ENCODE measurements around the gene XAB2.
"Not testable (repeated sequence)": the region's sequence is repeated elsewhere in the genome, so short reads cannot be mapped to it uniquely, and the experiment has no call there.

XAB2 gene

DNA sequence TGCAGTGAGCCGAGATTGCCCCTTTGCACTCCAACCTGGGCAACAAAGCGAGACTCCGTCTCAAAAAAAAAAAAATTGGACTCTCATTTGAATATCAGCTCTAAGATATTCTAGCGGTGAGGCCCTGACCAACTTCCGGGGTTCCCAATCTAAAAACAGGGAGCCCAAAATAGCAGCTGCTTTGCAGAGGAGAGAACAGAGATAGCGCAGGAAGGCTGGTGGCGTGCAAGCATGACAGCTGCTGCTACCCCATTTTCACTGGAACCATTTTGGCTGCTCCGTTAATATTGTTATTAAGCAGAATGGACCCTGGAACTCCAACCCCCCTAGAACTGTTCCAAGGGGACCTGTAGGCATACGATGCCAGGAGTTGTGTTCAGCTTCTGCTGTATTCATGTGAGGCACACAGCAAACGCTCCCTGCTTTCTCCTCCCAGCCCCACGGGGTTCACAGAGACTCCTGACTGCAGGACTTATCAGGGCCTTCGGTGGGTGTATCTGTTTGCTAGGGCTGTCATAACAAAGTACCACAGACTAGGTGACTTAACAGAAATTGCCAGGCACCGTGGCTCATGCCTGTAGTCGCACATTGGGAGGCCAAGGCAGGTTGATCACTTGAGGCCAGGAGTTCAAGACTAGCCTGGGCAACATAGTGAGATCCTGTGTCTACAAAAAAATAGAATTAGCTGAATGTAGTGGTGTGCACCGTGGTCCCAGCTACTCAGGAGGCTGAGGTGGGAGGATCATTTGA lies 19.1 kb upstream of the XAB2 start:
- no peak for DNase-seq (ENCODE audit: low read depth)

DNA sequence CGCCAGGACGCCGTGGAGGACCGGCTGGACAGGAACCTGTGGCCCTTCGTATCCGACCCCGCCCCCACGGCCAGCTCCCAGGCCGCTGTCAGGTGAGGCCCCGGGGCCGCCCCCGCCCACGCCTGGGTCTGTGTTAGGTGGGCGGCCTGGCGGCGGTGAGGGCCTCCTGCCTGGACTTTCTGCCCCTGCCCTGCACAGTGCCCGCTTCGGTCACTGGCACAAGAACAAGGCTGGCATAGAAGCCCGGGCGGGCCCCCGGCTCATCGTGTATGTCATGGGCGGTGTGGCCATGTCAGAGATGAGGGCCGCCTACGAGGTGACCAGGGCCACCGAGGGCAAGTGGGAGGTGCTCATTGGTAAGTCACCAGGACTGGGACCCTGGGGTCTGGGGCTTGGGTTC lies 17.8 kb upstream of the XAB2 start:
- DNase-seq (ENCODE audit: low read depth): no peak

DNA sequence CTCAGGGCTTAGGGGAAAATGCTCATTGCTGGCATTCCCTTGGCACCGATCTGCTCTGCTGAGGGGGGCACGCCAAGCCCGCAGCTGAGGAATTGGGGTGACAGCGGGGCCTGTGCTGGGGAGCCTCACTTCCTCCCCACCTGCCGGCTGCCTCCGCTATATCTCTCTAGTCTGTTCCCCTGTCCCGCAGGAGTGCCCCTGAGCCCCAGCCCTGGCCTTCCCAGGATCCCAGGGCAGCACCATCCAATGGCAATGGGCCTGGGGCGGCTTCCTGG lies 17.0 kb upstream of the XAB2 start:
- DNase-seq (ENCODE audit: low read depth): no peak

DNA sequence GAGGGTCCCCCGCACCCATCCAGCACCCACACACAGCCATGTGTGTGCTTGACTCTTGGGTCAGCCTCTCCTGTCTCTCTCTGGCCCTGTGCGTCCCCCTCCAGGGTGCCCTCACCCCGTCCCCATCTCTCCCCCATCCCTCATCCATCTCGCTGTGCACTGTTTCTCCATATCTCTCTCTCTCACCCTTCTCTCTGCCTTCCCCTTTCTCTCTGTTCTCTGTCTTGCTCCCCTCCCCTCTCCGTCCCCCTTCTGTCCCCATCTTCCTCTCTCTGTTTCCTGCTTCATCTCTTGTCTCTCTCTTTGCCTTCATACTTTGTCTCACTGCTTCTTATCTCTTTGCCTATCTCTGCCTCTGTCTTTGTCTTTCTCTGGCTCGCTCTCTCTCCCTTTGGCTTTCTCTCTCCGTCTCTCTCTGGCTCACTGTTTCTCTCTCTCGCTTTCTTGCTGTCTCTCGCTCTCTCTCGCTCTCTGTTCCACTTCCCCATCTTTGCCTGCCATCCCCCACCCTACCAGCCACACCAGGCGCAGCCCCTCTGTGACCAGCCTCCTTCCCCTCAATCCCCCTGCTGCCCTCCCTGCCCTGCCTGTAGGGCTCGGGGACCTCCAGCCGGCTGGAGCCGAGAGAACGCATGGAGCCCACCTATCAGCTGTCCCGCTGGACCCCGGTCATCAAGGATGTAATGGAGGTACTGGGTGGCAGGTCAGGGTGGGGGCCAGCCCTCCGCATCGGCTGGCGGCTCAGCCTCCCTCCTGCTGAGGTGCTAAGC lies 16.5 kb upstream of the XAB2 start:
- no peak for DNase-seq (ENCODE audit: low read depth)

DNA sequence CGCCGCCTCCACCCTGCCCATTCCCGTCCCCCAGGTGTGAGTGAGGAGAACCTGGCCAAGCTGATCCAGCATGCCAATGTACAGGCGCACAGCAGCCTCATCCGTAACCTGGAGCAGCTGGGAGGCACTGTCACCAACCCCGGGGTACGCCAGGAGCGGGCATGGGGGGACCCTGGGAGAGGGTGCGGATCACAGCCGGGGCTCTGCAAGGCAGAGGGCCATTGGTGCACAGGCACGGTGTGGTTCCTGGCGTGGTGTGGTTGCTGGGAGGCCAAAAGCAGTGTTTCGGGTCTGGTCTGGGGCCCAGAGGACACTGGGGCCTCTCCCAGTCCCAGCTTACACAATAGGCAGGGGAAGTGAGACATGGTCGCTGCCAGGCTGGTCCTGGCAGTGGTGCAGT lies 15.8 kb upstream of the XAB2 start:
- DNase-seq (ENCODE audit: low read depth): no peak

DNA sequence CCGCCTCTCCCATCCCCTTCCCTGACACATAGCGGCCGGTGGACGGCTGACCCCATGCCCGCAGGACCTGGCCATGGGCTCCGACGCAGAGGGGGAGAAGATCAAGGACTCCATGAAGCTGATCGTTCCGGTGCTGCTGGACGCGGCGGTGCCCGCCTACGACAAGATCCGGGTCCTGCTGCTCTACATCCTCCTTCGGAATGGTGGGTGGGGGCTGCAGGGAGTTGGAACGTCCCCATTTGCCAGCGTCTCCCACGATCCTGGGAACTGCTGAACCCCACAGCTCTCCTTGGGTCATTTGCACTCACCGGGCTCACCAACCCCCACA lies 15.2 kb upstream of the XAB2 start:
- no peak for DNase-seq (ENCODE audit: low read depth)

DNA sequence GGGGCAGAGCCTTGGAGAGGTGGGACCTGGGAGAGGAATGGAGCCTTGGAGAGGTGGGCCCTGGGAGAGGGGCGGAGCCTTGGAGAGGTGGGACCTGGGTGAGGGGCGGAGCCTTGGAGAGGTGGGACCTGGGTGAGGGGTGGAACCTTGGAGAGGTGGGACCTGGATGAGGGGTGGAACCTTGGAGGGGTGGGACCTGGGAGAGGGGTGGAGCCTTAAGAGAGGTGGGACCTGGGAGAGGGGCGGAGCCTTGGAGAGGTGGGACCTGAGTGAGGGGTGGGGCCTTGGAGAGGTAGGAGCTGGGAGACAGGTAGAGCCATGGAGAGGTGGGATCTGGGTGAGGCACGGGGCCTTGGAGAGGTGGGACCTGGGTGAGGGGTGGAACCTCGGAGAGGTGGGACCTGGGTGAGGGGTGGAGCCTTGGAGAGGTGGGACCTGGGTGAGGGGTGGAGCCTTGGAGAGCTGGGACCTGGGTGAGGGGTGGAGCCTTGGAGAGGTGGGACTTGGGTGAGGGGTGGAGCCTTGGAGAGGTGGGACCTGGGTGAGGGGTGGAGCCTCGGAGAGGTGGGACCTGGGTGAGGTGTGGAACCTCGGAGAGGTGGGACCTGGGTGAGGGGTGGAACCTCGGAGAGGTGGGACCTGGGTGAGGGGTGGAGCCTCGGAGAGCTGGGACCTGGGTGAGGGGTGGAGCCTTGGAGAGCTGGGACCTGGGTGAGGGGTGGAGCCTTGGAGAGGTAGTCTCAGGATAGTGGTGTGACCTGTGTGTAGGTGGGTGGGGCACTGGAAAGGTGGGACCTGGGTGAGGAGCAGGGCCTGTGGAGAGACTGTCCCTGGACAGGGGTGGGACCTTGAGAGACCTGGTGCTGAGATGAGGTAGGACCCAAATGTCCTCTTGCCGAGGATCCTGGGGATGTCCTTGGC lies 14.5 kb upstream of the XAB2 start:
- not testable (repeated sequence) for DNase-seq (ENCODE audit: low read depth)

DNA sequence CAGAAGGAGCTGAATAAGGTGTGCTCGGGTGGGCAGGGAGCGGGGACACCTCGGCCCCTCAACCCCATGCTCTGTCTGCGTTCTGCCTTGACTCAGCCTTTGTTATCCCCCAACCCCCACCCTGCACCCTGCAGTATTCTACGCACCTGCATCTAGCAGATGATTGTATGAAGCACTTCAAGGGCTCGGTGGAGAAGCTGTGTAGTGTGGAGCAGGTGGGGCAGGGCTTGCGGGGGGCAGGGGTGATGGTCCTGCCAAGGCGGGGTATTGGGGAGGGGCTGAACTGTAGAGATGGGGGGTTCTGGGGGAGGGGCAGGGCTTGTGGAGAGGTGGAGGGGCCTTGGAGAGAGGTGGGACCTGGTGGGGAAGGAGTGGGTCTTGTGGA lies 13.7 kb upstream of the XAB2 start:
- DNase-seq (ENCODE audit: low read depth): no peak

DNA sequence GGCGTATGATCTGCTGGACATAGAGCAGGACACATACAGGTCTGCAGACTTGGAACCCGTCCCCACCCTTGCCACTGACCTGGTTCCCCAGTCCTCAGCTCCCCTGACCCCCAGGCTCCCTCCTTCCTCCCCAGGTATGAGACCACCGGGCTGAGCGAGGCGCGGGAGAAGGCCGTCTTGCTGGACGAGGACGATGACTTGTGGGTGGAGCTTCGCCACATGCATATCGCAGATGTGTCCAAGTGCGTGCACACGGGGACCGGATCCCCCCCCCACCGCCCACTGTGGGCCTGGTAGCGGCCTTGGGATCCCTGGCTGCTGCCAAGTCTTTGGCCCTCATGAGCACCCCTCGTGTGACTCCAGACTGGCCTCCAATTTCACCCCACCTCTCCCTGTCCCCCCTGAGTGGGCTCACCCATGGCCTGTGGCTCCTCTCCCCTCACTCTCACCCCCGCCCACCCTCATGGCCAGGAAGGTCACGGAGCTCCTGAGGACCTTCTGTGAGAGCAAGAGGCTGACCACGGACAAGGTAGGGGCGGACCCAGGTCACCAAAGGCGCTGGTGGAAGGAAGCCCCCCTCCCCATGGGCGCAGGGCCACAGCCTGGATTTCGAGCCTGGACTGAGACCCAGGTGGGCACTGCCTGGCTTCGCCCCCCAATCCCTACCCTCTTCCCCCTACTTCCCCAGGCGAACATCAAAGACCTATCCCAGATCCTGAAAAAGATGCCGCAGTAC lies 13.1 kb upstream of the XAB2 start:
- no peak for DNase-seq (ENCODE audit: low read depth)

DNA sequence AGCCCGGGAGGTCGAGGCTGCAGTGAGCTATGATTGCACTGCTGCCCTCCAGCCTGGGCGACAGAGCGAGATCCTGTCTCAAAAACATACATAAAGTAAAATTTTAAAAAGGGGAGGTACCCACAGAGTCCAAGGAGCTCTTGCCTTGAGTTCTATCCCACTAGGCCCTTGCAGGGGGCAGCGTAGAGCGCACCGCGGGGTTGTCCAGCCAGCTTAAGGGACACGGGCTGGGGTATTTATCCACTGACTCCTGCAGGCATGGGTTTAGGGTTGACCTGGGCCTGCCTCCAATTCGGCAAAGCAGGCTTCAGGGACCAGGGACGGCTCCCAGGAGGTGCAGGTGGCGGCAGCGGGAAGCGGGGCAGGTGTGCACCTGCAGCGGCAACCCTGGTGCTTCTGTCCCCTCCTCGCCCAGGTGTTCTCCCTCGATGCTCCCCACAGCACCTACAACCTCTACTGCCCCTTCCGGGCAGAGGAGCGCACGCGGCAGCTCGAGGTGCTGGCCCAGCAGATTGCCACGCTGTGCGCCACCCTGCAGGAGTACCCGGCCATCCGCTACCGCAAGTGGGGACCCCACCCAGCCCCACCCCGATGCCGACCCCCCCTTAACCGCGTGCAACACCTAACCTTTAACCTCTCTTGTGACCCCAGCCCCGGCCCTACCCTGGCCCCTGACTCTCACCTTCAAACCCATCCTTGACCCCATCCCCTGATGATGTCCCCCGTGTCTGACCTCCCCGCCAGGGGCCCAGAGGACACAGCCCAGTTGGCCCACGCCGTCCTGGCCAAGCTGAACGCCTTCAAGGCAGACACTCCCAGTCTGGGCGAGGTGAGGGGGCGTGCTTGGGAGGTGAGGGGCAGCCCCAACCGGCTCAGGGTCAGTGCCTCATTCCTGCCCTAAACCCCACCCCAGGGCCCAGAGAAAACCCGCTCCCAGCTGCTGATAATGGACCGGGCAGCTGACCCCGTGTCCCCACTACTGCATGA lies 12.2 kb upstream of the XAB2 start:
- DNase-seq (ENCODE audit: low read depth): no peak

DNA sequence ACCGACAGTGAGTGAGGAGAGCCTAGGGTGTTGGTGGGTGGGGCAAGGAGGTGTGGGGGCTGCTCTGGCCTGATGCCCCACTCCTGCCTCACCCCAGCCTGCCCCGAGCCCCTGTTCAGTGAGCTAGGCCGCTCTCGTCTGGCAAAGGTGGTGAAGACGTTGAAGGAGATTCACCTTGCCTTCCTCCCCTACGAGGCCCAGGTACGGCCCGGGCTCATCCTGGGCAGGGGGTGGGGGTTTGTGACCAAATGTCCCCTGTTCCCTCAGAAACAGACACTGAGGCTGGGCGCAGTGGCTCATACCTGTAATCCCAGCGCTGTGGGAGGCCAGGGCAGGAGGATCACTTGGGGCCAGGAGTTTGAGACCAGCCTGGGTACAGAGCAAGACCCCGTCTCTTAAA lies 11.5 kb upstream of the XAB2 start:
- no peak for DNase-seq (ENCODE audit: low read depth)

DNA sequence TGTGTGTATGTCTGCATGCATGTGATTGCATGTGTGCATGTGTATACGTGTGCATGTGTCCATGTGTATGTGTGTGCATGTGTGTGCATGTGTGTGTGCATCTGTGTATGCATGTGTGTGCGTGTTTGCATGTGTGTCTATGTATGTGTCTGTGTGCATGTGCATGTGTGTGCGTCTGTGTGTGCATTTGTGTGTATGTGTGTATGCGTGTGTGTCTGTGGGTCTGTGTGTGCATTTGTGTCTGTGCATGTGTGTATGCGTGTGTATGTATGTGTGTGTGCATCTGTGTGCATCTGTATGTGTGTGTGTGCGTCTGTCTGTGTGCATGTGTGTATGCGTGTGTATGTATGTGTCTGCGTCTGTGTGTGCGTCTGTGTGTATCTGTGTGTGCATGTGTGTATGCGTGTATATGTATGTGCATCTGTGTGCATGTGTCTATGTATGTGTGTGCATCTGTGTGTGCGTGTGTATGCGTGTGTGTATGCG lies 10.6 kb upstream of the XAB2 start:
- no peak for DNase-seq (ENCODE audit: low read depth)

DNA sequence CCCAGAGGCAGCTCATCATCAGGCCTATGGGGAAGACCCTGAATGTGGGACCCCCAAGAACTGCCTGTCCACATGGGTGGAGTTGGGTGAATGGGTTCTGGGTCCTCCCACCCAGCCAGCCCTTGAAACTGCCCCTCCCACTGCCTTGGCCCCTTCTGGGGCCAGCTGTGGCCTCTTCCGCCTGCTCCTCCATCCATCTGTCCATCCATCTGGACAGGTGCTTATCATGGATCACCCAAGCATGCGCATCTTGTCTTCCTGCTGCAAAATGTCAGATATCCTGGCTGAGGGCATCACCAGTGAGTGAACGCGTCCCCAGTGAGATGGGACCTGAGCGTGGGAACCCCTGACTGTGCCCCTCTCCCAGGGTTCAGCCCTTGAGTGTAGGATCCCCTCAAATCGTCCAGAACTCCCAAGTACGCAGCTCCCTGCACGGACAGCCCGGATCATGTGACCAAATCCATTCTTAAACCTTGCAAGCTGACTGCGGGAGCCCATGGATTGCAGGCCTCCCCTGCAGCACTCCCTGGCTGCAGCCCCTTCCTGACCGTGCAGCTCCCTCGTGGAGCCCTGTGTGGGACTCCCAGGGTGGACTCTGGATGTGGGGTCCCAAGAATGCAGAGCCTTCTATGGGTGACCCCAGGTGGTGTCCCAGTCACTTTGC lies 9.6 kb upstream of the XAB2 start:
- no peak for DNase-seq (ENCODE audit: low read depth)

DNA sequence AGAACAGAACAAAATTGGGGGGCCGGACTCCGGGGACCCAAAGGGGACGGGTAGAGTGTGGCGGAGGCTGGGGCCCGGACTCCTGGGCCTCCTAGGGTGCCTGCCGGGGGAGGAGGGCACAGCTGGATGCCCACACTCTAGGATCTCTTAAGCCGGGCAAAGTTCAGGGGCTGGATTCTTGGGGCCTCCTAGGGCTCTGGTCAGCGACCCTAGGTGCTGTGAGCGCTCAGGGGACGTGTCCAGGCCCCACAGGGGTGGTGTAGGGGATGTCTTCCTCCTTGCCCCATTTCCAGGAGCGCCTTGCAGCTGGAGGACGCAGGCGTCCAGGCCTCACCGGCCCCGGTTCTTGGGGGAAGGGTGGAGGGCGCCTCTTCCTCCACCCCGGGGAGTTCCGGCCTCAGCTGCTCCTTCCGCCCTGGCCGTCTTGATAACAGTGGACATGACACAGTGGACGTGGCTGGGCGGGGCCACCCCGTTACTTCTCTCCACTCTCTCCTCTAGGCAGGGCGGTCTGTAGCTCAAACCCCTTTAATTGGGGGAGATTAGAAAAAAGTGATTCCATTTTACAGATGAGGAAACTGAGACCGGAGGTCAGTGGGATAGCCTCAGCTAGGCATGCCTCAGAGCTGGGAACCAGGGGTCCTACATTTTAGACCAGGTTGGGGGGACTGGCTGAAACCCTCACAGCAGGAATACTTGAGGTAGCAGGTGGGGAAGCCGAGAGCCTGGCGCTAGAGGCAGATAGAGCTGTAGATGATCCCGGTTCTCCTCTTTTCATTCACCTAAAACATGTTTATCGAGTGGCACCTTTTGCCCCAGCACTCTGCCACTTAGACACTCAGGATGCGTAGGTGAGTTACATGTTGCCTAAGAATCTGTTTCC lies 8.3 kb upstream of the XAB2 start:
- no peak for DNase-seq (ENCODE audit: low read depth)

DNA sequence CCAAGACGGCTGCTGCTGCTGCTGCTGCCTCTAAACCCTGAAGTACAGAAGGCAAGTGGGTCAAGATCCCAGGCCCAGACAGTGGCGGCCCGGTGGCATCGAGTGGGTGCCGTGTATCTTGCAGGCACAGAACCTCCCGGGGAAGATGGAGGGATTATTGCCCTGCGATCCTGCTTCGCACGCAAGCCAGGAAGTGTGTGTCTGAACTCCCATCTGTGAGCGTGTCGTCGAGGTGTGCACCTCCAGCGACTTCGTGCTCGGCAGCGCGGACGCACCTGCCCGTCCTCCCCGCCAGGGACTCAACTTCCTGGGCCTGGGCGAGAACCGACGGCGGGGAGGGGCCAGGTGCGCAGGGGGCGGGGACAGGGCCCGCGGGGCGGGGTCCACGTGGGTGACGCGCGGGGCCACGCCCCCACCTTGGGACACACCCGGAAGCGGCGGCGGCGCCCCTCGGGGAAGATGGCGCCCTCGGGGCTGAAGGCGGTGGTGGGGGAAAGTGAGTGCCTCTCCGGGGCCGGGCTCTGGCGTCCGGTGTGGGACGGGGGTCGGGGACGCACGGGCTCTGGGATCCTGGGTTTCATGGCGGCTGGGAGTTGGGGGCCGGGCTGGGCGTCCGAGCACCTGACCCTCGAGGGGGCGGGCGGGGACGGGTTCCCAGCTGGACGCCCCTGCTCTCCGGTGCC lies 7.5 kb upstream of the XAB2 start, which contains the start of gene STXBP2:
Gene STXBP2 (plus strand): TSS at position 420 of the 683 bp plus-strand sequence. CDS start 40 bp downstream, at position 460.
- DNase-seq (ENCODE audit: low read depth): peak; percentile 81

DNA sequence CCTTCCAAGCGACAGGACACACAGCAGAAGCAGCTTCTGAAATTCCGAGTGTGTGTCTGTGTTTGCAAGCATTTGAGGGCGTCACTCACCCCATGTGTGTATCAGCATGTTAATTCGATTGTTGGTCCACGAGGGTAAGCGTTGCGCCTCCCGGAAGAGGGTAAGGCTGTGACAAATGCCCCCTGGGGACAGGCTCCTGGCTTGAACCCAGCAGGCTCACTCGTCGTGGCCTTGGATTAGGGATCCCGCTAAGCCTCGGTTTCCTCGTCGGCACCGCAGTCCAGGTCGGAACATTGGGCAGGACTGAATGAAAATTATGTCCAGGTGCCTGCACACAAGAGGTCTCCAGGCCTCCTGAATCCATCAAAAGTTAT lies 7.0 kb upstream of the XAB2 start:
- no peak for DNase-seq (ENCODE audit: low read depth)

DNA sequence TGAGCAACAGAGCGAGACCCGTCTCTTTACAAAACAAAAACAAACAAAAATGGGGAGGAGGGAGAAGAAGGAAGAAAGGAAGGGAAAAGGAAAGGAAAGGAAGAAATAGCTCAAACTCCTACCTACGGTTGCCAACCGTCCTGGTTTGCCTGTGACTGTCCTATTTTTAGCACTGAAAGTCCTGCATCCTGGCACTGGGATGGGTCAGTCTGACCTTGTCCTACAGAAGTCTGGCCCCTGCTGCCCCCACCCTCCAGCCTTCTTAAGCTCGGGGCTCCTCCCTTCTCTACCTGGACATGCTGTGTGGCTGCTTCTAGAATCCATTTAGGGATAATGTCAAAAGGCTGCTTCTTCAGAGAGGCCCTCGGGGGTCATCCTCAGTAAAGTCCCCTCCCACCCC lies 6.3 kb upstream of the XAB2 start:
- no peak for DNase-seq (ENCODE audit: low read depth)

DNA sequence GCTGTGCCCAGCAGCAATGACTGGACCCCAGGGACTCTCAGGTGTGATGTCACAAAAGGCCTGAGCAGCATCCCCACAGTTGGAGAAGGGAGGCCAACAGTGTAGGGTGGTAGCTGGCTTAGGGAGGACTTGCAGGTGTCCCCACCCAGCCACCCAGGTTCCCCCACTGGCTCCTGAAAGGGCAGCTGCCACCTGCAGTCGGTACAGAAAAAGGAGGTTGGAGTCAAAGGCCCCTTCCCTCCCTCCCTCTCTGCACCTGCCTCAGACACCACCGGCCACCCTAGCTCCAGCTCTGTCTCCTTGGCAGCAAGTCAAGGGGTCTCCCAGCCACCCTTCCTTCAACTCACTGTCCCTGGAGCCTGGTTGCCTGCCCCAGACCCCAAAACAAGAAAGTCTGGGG lies 4.4 kb upstream of the XAB2 start, which contains the start of gene PCP2:
Gene PCP2 (minus strand): TSS at position 22 of the 400 bp plus-strand sequence. CDS start 262 bp downstream, outside the sequence.
- DNase-seq (ENCODE audit: low read depth): no peak
